T47D (cell line): ENCODE results near the gene PDXDC1.
"Not testable (repeated sequence)": the region's sequence is repeated elsewhere in the genome, so short reads cannot be mapped to it uniquely, and the experiment has no call there.

Source experiments
- DNase-seq, 2 experiments: peaks; one replicate each; pipeline versions ENCODE4 v3.0.0 to v3.0.0-alpha.2; 2011 to 2012; ENCODE audit warnings: low read depth in 1 of 2, low spot score in 1 of 2
- JUND ChIP-seq: IDR thresholded peaks from 2 replicates; pipeline ENCODE4 v1.6.1; 2012; ENCODE audit warnings: low read depth
- in situ Hi-C: cut with HindIII; loops from 2 replicates; pipeline ENCODE4 v1.10.0; 2016; ENCODE audit warnings: low sequenced_read_pairs, low pct_unique_long_range_greater_than_20kb

PDXDC1 gene

DNA sequence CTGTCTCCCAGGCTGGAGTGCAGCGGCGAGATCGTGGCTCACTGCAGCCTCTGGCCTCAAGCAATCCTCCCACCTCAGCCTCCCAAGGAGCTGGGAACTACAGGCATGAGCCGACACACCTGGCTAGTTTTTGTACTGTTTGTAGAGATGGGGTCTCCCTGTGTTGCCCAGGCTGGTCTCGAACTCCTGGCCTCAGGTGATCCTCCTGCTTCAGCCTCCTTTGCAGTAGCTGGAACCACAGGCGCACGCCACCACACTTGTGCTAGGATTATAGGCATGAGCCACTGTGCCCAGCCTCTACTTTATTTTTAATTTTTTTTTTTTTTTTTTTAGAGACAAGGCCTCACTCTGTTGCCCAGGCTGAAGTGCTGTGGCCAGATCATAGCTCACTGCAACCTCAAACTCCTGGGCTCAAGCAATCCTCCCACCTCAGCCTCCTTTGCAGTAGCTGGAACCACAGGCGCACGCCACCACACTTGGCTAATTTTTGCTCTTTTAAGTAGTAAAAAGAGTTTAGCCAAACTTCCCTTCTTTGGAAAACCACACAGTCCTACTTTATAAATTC, 76.6 kb downstream of the PDXDC1 start:
- in situ Hi-C loops = no loop called here
- no peak for DNase-seq
- TF ChIP-seq JUND = no peak

DNA sequence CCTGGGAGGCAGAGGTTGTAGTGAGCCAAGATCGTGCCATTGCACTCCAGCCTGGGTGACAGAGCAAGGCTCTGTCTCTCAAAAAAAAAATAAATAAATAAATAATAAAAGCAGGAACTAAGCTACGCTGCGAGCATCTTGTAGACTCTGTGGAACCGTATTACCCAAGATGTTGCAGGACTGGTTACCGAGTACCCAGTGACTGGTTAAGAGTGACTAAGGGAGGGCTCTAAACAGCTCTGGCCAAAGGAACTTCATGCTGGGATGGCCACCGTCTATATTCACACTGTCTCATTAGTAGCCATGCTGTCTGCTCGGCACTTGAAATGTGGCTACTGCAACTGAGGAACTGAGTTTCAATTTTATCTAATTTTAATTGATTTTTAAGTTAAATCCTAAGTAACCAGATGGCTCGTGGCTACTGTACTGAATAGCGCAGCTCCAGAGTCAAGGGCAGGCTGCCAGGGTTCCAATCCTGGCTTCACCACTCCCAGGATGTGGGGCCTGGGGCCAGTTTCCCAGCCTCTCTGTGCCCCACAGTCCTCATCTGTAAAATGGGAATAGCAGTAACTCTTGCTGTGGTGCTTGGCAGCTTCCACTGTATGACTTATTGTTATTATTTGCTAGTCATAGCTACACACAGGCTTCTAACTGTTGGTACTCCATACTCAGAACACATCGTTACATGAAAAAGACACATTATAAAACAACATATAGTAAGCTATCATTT, 78.1 kb downstream of the PDXDC1 start:
- in situ Hi-C loops = no loop called here
- peak in 1 of 2 experiments; percentile 57 for DNase-seq
- TF ChIP-seq JUND = no peak

GRCh38 chr16:15053904-15054303, 79.1 kb downstream of the PDXDC1 start:
- no peak for DNase-seq
- in situ Hi-C loops = no loop called here
- TF ChIP-seq JUND = no peak

GRCh38 chr16:15054357-15055140, 79.7 kb downstream of the PDXDC1 start:
- in situ Hi-C loops = no loop called here

DNA sequence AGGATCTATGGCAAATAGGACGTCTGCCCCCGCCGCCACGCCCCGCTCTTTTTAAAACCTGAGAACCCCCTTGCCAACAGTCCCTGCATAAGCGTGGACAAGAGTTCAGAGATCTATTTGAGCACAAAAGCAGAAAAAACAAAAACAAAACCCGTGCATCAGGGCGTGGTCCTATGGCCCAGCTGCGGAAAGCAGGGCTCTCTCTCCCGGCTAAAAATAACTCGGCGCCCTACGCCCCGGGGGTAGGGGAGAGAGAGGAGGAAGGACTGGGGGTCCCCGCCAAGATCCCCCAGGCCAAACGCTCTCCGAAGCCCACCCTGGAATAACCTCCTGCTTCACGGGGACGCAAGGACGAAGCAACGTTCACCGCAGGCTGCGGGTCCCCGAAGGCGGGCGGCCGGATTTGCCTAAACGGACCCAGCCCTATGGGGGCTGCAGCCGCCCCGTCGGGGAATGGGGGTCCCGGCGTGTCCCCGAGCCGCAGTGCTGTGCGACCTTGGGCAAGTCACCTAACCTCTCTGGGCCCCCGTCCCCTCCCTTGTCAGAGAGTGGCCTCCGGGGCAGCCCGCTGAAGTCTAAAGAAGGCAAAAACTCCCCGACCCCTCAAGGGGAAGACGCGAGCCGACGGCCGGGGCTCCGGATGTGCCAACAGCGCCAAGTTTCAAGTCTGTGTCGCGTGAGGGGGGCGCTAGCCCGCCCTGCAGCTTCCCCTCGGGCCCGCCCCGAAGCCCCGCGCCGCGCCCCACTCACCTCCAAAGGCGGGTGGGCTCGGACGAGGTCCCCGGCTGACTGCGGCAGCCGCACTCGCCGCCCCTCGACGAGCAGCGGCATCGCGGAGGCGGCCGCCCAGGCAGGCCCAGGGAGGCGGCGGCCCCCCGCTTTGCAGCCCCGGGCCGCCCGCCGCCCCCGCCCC, 80.6 kb downstream of the PDXDC1 start:
- no peak for TF ChIP-seq JUND
- in situ Hi-C loops = no loop called here
- no peak for DNase-seq

More at GRCh38 chr16:15054357-15055140, 79.7 kb downstream of the PDXDC1 start:
- no peak for TF ChIP-seq JUND
- no peak for DNase-seq

DNA sequence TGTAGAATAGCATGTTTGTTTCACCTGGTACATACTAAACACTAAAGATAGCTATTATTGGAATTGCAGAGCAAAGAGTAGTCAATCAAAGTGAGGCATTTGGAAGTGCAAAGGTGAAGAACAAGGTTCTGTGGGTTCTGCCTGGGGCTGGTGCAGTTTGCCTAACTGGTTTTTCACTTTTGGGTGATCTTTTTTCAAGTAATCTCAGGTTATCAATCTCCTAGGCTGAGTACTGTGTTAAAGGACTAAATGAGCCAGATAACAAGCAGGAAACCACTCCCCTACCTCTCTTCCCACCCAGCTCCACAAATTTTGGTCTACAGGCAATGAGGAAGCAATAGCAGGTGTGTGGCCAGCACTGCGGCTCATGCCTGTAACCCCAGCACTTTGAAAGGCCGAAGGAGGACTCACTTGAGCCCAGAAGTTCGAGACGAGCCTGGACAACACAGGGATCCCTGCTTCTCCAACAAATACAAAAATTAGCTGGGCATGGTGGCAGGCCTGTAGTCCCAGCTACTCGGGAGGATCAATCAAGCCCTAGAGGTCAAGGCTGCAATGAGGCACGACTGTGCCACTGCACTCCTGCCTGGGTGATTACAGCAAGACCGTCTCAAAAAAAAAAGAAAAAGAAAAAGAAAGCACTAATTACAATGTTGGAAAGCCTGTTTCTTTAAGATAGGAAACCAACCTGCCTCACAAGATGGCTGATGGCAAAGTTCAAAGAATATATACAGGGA, 83.0 kb downstream of the PDXDC1 start:
- in situ Hi-C loops = no loop called here
- no peak for TF ChIP-seq JUND
- peak in 1 of 2 experiments; percentile 30 for DNase-seq

DNA sequence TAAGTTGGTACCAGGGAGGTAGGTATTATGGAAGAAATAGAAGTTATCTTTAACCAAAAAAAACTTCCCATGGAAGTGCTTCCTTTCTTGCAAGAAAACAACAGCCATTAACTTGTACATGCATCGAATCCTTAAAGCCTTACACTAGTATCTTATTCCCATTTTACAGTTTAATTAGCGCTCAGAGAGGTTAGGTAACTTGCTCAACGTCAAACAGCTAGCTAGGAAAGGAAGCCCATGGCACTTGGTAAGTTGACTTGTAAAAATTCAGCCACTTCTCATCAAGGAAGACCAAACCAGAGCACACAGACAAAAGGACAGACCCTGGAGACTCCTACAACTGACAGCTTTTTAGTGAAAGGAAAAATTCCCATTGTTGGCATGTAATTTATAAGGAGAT, 84.5 kb downstream of the PDXDC1 start:
- in situ Hi-C loops = no loop called here

GRCh38 chr16:15062085-15062810, 87.4 kb downstream of the PDXDC1 start:
- DNase-seq, in situ Hi-C loops: not testable (repeated sequence)

More for the DNA sequence above, 84.5 kb downstream of the PDXDC1 start:
- DNase-seq = no peak
- TF ChIP-seq JUND = no peak

DNA sequence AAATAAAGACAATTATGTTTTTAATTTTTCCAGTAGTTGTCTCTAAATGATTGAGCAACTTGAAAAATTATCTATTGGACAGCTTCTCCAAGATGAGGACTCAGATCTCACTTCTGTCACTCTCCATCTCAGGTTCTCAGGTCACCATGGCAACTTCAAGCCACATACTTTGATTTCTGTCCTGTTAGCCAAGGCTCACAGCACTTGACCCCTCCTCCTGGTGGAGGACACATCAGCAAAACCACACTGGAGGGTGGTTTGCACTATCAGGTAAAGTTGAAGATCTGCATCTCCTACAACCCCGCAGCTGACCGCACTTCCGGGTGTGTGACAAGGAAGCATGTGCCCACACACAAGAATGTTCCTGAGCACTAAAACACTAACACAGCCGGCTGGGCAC, 91.1 kb downstream of the PDXDC1 start:
- in situ Hi-C loops, DNase-seq: not testable (repeated sequence)

- DNase-seq, in situ Hi-C loops: not testable (repeated sequence)
These were observed 91.9 kb downstream of the PDXDC1 start for GRCh38 chr16:15066690-15067089.

GRCh38 chr16:15071013-15071412, 96.2 kb downstream of the PDXDC1 start:
- in situ Hi-C loops, DNase-seq: not testable (repeated sequence)

DNA sequence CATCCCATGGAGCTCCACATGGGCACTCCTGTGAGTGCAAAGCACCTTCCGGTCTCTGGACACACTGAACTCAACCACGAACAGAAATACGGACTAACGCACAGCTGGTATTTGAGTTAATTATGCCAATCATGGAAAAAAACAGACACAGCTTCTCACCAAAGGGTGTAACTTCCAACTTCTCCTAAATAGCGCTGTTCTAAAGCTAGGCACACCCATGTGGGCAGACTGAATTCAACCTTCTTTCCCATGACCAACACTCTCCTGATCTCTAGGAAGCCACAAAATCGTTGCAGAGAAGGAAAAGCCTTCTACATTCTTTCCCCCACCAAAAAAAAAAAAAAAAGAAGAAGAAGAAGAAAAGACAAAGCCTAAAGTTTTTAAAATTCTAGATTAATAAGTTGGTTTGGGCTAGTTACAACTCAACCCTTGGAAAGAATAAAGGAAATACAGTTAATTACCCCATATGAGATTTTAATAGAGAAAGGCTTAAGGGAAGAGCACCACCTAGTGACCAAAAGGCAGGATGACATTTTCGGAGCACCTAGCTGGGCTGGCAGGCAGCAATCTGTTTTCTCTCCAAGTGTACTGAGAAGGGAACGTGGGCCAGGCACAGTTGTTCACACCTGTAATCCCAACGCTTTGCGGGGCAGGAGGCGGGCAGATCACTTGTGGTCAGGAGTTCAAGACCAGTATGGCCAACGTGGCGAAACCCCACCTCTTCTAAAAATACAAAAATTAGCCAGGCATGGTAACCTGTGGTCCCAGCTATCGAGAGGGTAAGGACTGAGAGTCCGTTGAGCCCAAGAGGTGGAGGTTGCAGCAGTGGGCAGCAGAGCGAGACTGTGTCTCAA, 97.3 kb downstream of the PDXDC1 start:
- DNase-seq, in situ Hi-C loops: not testable (repeated sequence)
